OCI-LY7 (cell line): ENCODE data around the gene CDC14B. TPM values are rescaled to one million over a fixed set of nuclear protein-coding genes. Genes with fewer than 3 reads are reported as not detected.

ENCODE experiments used
- BruUV-seq: library from RNA; stranded (reverse); fragments of 400-500 nt; replicated peaks from 2 replicates; lab custom pipeline; 2021; lab: Mats Ljungman, UMichigan
- CTCF ChIA-PET: fragments of 300-600 bp; sonication (Branson Sonifier 250); formaldehyde crosslinking; loops from one replicate; lab custom pipeline; 2022; ENCODE audit warnings: antibody characterized with exemption; ENCODE audit not compliant: unreplicated experiment; lab: Charles Lee
- POLR2A ChIA-PET: fragments of 300-600 bp; sonication (Branson Sonifier 250); formaldehyde crosslinking; loops from one replicate; lab custom pipeline; 2022; ENCODE audit warnings: antibody characterized with exemption; lab: Charles Lee
- DNase-seq: peaks from one replicate; pipeline ENCODE4 v3.0.0-alpha.2; 2015; ENCODE audit warnings: low spot score
- H2AFZ ChIP-seq: fragments of 200-600 bp; sonication (generic), shearing (Covaris generic); 2 replicates; pipeline ENCODE4 v1.6.1; 2014; ENCODE audit warnings: mild to moderate bottlenecking, antibody characterized with exemption, low read length, moderate library complexity
- H3K27ac ChIP-seq: fragments of 200-600 bp; sonication (generic); 2 replicates; pipeline ENCODE4 v1.5.1; 2014; ENCODE audit warnings: mixed run types, low read depth, mild to moderate bottlenecking, moderate library complexity, low read length, inconsistent platforms; ENCODE audit not compliant: poor library complexity, severe bottlenecking
- H3K36me3 ChIP-seq: fragments of 200-600 bp; sonication (generic); 2 replicates; pipeline ENCODE4 v1.6.1; 2014; ENCODE audit warnings: mild to moderate bottlenecking, antibody characterized with exemption, low read length, moderate library complexity, mixed read lengths; ENCODE audit not compliant: insufficient read depth
- H3K4me1 ChIP-seq: fragments of 200-600 bp; sonication (generic); 2 replicates; pipeline ENCODE4 v1.5.1; 2014; ENCODE audit warnings: mild to moderate bottlenecking, low read length; ENCODE audit not compliant: insufficient read depth, poor library complexity, severe bottlenecking
- H3K4me2 ChIP-seq: fragments of 200-600 bp; sonication (generic); 2 replicates; pipeline ENCODE4 v1.6.1; 2014; ENCODE audit warnings: mild to moderate bottlenecking, low read length
- H3K4me3 ChIP-seq: fragments of 200-600 bp; sonication (generic); 2 replicates; pipeline ENCODE4 v1.5.1; 2014; ENCODE audit warnings: mild to moderate bottlenecking, low read depth, low read length; ENCODE audit not compliant: poor library complexity, severe bottlenecking
- H3K79me2 ChIP-seq: fragments of 200-600 bp; sonication (generic); 2 replicates; pipeline ENCODE4 v1.6.1; 2016; ENCODE audit warnings: low read depth, mild to moderate bottlenecking, low read length, moderate library complexity, mixed read lengths; ENCODE audit not compliant: insufficient read depth
- H3K9me2 ChIP-seq: fragments of 200-600 bp; sonication (generic); 2 replicates; pipeline ENCODE4 v1.6.1; 2016; ENCODE audit warnings: mild to moderate bottlenecking, low read length, mixed read lengths; ENCODE audit not compliant: insufficient read depth
- H3K9me3 ChIP-seq: fragments of 200-600 bp; sonication (generic); 2 replicates; pipeline ENCODE4 v1.6.1; 2014; ENCODE audit warnings: mild to moderate bottlenecking, mixed run types, low read length, mixed read lengths
- H4K20me1 ChIP-seq: fragments of 200-600 bp; sonication (generic); 2 replicates; pipeline ENCODE4 v1.6.1; 2014; ENCODE audit warnings: mild to moderate bottlenecking, antibody characterized with exemption, low read length, moderate library complexity, mixed read lengths; ENCODE audit not compliant: insufficient read depth
- EZH2phosphoT487 ChIP-seq: fragments of 200-600 bp; sonication (generic); IDR thresholded peaks from 2 replicates; pipeline ENCODE4 v1.6.1; 2018; ENCODE audit warnings: low read depth, borderline replicate concordance, mild to moderate bottlenecking, mixed run types, antibody characterized with exemption, low read length, moderate library complexity, mixed read lengths
- intact Hi-C: fragments of 100-400 bp; cut with micrococcal nuclease; formaldehyde crosslinking; loops from one replicate; pipeline ENCODE4 v1.10.0; 2022; ENCODE audit not compliant: unreplicated experiment
- total RNA-seq, 2 experiments: library from RNA; depleted of rRNA in 1 of 2; stranded (reverse); fragments of >200 nt in 1 of 2; shearing (Covaris generic) in 1 of 2; gene quantifications; 2 replicates each; pipeline ENCODE4 v1.2.3, GENCODE V29; 2014 to 2022
- TF ChIP-seq, protein P1 (sequence below): fragments of 200-600 bp; sonication (generic); conservative IDR thresholded peaks from 2 replicates; pipeline ENCODE4 v1.5.1; 2014; ENCODE audit warnings: mild to moderate bottlenecking, antibody characterized with exemption, low read length, moderate library complexity, mixed read lengths

CDC14B gene
- total RNA-seq, 2 experiments from 2014 or later, result 0.27 TPM; not detected in 1

GRCh38 chr9:96502539-96503373, 116.9 kb downstream of the CDC14B start:
- no peaks in the 10 kb centered on the region for H3K4me1 ChIP-seq
- intact Hi-C loops, result no loop called here
- H3K79me2 ChIP-seq, result no peaks in the 10 kb centered on the region
- no peak overlapping the region for H3K4me3 ChIP-seq
- H3K27ac ChIP-seq, result no peak overlapping the region
- no peak for DNase-seq
- TF ChIP-seq, protein P1, sequence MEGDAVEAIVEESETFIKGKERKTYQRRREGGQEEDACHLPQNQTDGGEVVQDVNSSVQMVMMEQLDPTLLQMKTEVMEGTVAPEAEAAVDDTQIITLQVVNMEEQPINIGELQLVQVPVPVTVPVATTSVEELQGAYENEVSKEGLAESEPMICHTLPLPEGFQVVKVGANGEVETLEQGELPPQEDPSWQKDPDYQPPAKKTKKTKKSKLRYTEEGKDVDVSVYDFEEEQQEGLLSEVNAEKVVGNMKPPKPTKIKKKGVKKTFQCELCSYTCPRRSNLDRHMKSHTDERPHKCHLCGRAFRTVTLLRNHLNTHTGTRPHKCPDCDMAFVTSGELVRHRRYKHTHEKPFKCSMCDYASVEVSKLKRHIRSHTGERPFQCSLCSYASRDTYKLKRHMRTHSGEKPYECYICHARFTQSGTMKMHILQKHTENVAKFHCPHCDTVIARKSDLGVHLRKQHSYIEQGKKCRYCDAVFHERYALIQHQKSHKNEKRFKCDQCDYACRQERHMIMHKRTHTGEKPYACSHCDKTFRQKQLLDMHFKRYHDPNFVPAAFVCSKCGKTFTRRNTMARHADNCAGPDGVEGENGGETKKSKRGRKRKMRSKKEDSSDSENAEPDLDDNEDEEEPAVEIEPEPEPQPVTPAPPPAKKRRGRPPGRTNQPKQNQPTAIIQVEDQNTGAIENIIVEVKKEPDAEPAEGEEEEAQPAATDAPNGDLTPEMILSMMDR, result no peak
- TF ChIP-seq EZH2phosphoT487, result no peak
- no peaks in the 10 kb centered on the region for H3K36me3 ChIP-seq
- no peaks in the 10 kb centered on the region for H3K9me3 ChIP-seq
- no peaks in the 10 kb centered on the region for H3K9me2 ChIP-seq
- no peak overlapping the region for H2AFZ ChIP-seq
- POLR2A ChIA-PET, result interaction anchor here (0.7 kb wide), 1 partner anchor 34 kb away, joined by 3 read pairs; no protein-coding TSS in a partner anchor
- BruUV-seq, result no TSS peak
- no peaks in the 10 kb centered on the region for H4K20me1 ChIP-seq
- CTCF ChIA-PET, result no interaction called here
- H3K4me2 ChIP-seq, result no peak overlapping the region

- Histone ChIP-seq H3K79me2 (no peaks in the 10 kb centered on the region), H3K9me2 (no peaks in the 10 kb centered on the region), H3K27ac (no peak overlapping the region), H3K9me3 (no peaks in the 10 kb centered on the region), H2AFZ (no peak overlapping the region), H3K4me3 (no peak overlapping the region), H3K4me2 (no peak overlapping the region), H3K36me3 (no peaks in the 10 kb centered on the region), H3K4me1 (no peaks in the 10 kb centered on the region), H4K20me1 (no peaks in the 10 kb centered on the region)
- ChIA-PET POLR2A (interaction anchor here (0.7 kb wide), 1 partner anchor 35 kb away, joined by 3 read pairs; no protein-coding TSS in a partner anchor), CTCF (no interaction called here)
- TF ChIP-seq, protein P1, result no peak
- TF ChIP-seq EZH2phosphoT487, result no peak
- no peak for DNase-seq
- no TSS peak for BruUV-seq
- intact Hi-C loops, result no loop called here
These were observed 117.8 kb downstream of the CDC14B start for GRCh38 chr9:96501633-96502538.
